NCI-H510A treated with DMSO at 0.1 percent for 48 hours (cell line): ENCODE measurements around the gene RAB11B.
A peak's percentile ranks its signal among the peaks of the same experiment; 100 is the strongest.
"Not testable (repeated sequence)": the region's sequence is repeated elsewhere in the genome, so short reads cannot be mapped to it uniquely, and the experiment has no call there.

Experiments used
- DNase-seq: peaks from one replicate; lab custom pipeline; 2025; lab: John Stamatoyannopoulos, UW

RAB11B gene

GRCh38 chr19:8370176-8371010 is 19.8 kb upstream of the RAB11B start:
- no peak for DNase-seq

GRCh38 chr19:8371011-8371804 is 19.0 kb upstream of the RAB11B start:
- DNase-seq, result no peak

GRCh38 chr19:8373867-8374813 is 16.0 kb upstream of the RAB11B start:
- no peak for DNase-seq

GRCh38 chr19:8375766-8376165 is 14.4 kb upstream of the RAB11B start:
- not testable (repeated sequence) for DNase-seq

- not testable (repeated sequence) for DNase-seq
Measured at GRCh38 chr19:8376373-8376974, 13.7 kb upstream of the RAB11B start.

GRCh38 chr19:8377598-8377997 is 12.6 kb upstream of the RAB11B start:
- no peak for DNase-seq

GRCh38 chr19:8379156-8379891 is 10.8 kb upstream of the RAB11B start:
- not testable (repeated sequence) for DNase-seq

GRCh38 chr19:8384569-8384968 is 5.6 kb upstream of the RAB11B start:
- not testable (repeated sequence) for DNase-seq

GRCh38 chr19:8385103-8385502 is 5.1 kb upstream of the RAB11B start:
- DNase-seq, result not testable (repeated sequence)

GRCh38 chr19:8385566-8385965 is 4.6 kb upstream of the RAB11B start:
- peak; percentile 73 for DNase-seq

- not testable (repeated sequence) for DNase-seq
Measured at GRCh38 chr19:8386419-8386818, 3.7 kb upstream of the RAB11B start.

- no peak for DNase-seq
Measured at GRCh38 chr19:8386990-8387389, 3.2 kb upstream of the RAB11B start.

- no peak for DNase-seq
Measured at GRCh38 chr19:8387688-8388611, 2.2 kb upstream of the RAB11B start.

- no peak for DNase-seq
Measured at GRCh38 chr19:8388612-8388958, 1.6 kb upstream of the RAB11B start.

- DNase-seq, result peak; percentile 69
Measured at GRCh38 chr19:8390617-8390981, 439 bp downstream of the RAB11B start.

- DNase-seq, result no peak
Measured at GRCh38 chr19:8391198-8392016, 1.2 kb downstream of the RAB11B start.

- DNase-seq, result no peak
Measured at GRCh38 chr19:8392017-8392591, 1.9 kb downstream of the RAB11B start.

- no peak for DNase-seq
Measured at GRCh38 chr19:8393192-8393870, 3.2 kb downstream of the RAB11B start.
